A673 (cell line): Measurements from ENCODE around the gene GALNS.

Source experiments
- CTCF ChIP-seq: fragments of 300-800, 200-600 bp; sonication (generic); conservative IDR thresholded peaks from 2 replicates; pipeline ENCODE4 v1.5.1; 2017; ENCODE audit warnings: low read depth, mild to moderate bottlenecking, antibody characterized with exemption, low read length, moderate library complexity, mixed read lengths
- EZH2 ChIP-seq: fragments of 200-600 bp; sonication (generic); IDR thresholded peaks from 2 replicates; pipeline ENCODE4 v1.6.1; 2017; ENCODE audit warnings: borderline replicate concordance, low read depth, mild to moderate bottlenecking, mixed read lengths, antibody characterized with exemption, low read length; ENCODE audit not compliant: poor library complexity, severe bottlenecking

GRCh38 chr16:88782454-88783390, 74.0 kb downstream of the GALNS start:
- TF ChIP-seq CTCF (no peak), EZH2 (no peak)
